ENCODE data around the gene DNAJC18.

The DNAJC18 gene

DNA sequence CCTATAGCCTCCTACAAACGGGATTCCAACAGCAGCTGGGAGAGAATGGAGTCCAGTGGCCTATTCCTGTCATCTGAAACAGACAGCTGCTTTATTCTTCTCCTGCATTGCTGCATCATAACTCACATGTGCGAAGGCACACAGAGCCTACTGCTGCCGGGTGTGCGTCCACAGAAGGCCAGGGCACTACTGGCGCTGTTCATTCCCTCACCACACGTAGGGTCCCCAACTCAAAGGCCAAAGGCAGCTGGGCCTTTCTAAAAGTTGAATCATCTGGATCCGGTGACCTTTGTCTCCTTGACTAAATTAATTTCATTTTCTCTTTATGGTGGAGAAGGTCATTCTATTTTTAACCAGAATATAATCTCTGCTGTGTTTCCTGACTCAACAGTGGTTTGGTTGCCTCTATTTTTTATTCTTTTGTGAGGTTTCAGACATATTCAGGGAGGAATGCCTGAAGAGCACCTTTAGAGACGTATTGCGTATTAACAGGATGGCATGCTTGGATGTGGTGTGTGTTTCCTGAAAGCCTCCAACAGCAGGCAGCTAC, 24.7 kb downstream of the DNAJC18 start:
- TF ChIP-seq, protein P1, sequence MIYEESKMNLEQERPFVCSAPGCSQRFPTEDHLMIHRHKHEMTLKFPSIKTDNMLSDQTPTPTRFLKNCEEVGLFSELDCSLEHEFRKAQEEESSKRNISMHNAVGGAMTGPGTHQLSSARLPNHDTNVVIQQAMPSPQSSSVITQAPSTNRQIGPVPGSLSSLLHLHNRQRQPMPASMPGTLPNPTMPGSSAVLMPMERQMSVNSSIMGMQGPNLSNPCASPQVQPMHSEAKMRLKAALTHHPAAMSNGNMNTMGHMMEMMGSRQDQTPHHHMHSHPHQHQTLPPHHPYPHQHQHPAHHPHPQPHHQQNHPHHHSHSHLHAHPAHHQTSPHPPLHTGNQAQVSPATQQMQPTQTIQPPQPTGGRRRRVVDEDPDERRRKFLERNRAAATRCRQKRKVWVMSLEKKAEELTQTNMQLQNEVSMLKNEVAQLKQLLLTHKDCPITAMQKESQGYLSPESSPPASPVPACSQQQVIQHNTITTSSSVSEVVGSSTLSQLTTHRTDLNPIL (CRISPR knock-in tag; IDR thresholded peaks at IDR 0.05; ENCODE audit: low read depth) = no peak
- TF ChIP-seq, protein P2, sequence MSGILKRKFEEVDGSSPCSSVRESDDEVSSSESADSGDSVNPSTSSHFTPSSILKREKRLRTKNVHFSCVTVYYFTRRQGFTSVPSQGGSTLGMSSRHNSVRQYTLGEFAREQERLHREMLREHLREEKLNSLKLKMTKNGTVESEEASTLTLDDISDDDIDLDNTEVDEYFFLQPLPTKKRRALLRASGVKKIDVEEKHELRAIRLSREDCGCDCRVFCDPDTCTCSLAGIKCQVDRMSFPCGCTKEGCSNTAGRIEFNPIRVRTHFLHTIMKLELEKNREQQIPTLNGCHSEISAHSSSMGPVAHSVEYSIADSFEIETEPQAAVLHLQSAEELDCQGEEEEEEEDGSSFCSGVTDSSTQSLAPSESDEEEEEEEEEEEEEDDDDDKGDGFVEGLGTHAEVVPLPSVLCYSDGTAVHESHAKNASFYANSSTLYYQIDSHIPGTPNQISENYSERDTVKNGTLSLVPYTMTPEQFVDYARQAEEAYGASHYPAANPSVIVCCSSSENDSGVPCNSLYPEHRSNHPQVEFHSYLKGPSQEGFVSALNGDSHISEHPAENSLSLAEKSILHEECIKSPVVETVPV (CRISPR knock-in tag; IDR thresholded peaks at IDR 0.05) = no peak
- TF ChIP-seq ESRRG (CRISPR knock-in tag; IDR thresholded peaks at IDR 0.05) (no peak), ZNF8 (CRISPR knock-in tag; IDR thresholded peaks at IDR 0.05) (no peak), TOX (CRISPR knock-in tag; IDR thresholded peaks at IDR 0.05; ENCODE audit: borderline replicate concordance) (no peak), ARNTL (CRISPR knock-in tag; IDR thresholded peaks at IDR 0.05; ENCODE audit: borderline replicate concordance, low read depth) (no peak)
- TF ChIP-seq, protein P3, sequence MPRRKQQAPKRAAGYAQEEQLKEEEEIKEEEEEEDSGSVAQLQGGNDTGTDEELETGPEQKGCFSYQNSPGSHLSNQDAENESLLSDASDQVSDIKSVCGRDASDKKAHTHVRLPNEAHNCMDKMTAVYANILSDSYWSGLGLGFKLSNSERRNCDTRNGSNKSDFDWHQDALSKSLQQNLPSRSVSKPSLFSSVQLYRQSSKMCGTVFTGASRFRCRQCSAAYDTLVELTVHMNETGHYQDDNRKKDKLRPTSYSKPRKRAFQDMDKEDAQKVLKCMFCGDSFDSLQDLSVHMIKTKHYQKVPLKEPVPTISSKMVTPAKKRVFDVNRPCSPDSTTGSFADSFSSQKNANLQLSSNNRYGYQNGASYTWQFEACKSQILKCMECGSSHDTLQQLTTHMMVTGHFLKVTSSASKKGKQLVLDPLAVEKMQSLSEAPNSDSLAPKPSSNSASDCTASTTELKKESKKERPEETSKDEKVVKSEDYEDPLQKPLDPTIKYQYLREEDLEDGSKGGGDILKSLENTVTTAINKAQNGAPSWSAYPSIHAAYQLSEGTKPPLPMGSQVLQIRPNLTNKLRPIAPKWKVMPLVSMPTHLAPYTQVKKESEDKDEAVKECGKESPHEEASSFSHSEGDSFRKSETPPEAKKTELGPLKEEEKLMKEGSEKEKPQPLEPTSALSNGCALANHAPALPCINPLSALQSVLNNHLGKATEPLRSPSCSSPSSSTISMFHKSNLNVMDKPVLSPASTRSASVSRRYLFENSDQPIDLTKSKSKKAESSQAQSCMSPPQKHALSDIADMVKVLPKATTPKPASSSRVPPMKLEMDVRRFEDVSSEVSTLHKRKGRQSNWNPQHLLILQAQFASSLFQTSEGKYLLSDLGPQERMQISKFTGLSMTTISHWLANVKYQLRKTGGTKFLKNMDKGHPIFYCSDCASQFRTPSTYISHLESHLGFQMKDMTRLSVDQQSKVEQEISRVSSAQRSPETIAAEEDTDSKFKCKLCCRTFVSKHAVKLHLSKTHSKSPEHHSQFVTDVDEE (CRISPR knock-in tag; IDR thresholded peaks at IDR 0.05) = no peak
- TF ChIP-seq, protein P4, sequence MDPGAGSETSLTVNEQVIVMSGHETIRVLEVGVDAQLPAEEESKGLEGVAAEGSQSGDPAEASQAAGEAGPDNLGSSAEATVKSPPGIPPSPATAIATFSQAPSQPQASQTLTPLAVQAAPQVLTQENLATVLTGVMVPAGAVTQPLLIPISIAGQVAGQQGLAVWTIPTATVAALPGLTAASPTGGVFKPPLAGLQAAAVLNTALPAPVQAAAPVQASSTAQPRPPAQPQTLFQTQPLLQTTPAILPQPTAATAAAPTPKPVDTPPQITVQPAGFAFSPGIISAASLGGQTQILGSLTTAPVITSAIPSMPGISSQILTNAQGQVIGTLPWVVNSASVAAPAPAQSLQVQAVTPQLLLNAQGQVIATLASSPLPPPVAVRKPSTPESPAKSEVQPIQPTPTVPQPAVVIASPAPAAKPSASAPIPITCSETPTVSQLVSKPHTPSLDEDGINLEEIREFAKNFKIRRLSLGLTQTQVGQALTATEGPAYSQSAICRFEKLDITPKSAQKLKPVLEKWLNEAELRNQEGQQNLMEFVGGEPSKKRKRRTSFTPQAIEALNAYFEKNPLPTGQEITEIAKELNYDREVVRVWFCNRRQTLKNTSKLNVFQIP (CRISPR knock-in tag; IDR thresholded peaks at IDR 0.05; ENCODE audit: borderline replicate concordance, low read depth) = no peak

DNA sequence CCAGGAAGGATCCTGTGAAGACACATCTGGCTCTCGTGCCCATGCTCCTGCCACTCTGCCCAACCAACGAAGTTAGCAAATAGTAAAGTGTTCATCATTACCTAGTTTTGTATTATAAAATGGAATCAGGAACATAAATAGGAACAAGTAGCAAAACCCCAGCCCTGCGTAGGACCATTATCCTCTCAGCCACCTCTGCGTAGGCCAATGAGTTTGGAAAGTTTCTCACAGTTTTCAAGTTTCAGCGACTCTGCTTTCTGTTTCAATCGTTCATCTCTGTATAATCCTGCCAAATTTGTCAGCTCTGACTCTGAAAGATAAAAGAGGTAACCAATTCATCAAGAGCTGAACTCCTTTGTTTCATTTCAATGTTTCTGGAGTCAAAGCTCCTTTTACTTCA, 25.4 kb downstream of the DNAJC18 start:
- ATAC-seq = no peak
- TF ChIP-seq TOX (CRISPR knock-in tag; IDR thresholded peaks at IDR 0.05; ENCODE audit: borderline replicate concordance) = no peak
- TF ChIP-seq ZNF8 (CRISPR knock-in tag; IDR thresholded peaks at IDR 0.05) = no peak
- TF ChIP-seq ZFP3 (CRISPR knock-in tag; IDR thresholded peaks at IDR 0.05) = no peak
- no peak for TF ChIP-seq CSDC2 (CRISPR knock-in tag; IDR thresholded peaks at IDR 0.05)
- TF ChIP-seq, protein P5, sequence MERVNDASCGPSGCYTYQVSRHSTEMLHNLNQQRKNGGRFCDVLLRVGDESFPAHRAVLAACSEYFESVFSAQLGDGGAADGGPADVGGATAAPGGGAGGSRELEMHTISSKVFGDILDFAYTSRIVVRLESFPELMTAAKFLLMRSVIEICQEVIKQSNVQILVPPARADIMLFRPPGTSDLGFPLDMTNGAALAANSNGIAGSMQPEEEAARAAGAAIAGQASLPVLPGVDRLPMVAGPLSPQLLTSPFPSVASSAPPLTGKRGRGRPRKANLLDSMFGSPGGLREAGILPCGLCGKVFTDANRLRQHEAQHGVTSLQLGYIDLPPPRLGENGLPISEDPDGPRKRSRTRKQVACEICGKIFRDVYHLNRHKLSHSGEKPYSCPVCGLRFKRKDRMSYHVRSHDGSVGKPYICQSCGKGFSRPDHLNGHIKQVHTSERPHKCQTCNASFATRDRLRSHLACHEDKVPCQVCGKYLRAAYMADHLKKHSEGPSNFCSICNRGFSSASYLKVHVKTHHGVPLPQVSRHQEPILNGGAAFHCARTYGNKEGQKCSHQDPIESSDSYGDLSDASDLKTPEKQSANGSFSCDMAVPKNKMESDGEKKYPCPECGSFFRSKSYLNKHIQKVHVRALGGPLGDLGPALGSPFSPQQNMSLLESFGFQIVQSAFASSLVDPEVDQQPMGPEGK (CRISPR knock-in tag; IDR thresholded peaks at IDR 0.05; ENCODE audit: borderline replicate concordance) = no peak
- no peak for TF ChIP-seq ZNF565 (CRISPR knock-in tag; conservative IDR thresholded peaks at IDR 0.05; ENCODE audit: low read depth)
- TF ChIP-seq ARNTL (CRISPR knock-in tag; IDR thresholded peaks at IDR 0.05; ENCODE audit: borderline replicate concordance, low read depth) = no peak
- TF ChIP-seq PPARA (CRISPR knock-in tag; IDR thresholded peaks at IDR 0.05; ENCODE audit: borderline replicate concordance) = no peak
- TF ChIP-seq ZC3H10 (CRISPR knock-in tag; IDR thresholded peaks at IDR 0.05) = no peak
- TF ChIP-seq, protein P2 (CRISPR knock-in tag; IDR thresholded peaks at IDR 0.05) = no peak
- TF ChIP-seq ISL1 (CRISPR knock-in tag; IDR thresholded peaks at IDR 0.05) = no peak
- TF ChIP-seq OSR1 (CRISPR knock-in tag; IDR thresholded peaks at IDR 0.05) = no peak
- TF ChIP-seq, protein P1 (CRISPR knock-in tag; IDR thresholded peaks at IDR 0.05; ENCODE audit: low read depth) = no peak

More for the DNA sequence above, 24.7 kb downstream of the DNAJC18 start:
- ATAC-seq = no peak
